Activated CD4-positive, alpha-beta memory T cell treated with anti-CD3 and anti-CD28 coated beads, Interleukin-2, amount 10 ng/mL, durations not matched to agents 7 days and 5 days (primary cell): ENCODE results near the gene TBC1D12. TPM values are rescaled to one million over a fixed set of nuclear protein-coding genes. Genes with fewer than 3 reads are reported as not detected.

ENCODE experiments used
- CTCF ChIA-PET: fragments of 350-600 bp; sonication (Branson Sonifier 250); formaldehyde crosslinking; loops from one replicate; lab custom pipeline; 2021; ENCODE audit warnings: antibody characterized with exemption, inconsistent platforms; lab: Charles Lee
- POLR2A ChIA-PET: fragments of 350-600 bp; sonication (Branson Sonifier 250); formaldehyde crosslinking; loops from one replicate; lab custom pipeline; 2021; ENCODE audit warnings: antibody characterized with exemption; lab: Charles Lee
- DNase-seq: peaks from one replicate; pipeline ENCODE4 v3.0.0-alpha.2; 2020
- H3K27ac Mint-ChIP-seq: one replicate; pipeline ENCODE4 v1.8.0; 2021; ENCODE audit warnings: mild to moderate bottlenecking, mixed read lengths
- H3K27me3 Mint-ChIP-seq: one replicate; pipeline ENCODE4 v1.8.0; 2021; ENCODE audit warnings: mixed read lengths
- H3K36me3 Mint-ChIP-seq: one replicate; pipeline ENCODE4 v1.8.0; 2021; ENCODE audit warnings: low read depth, mixed read lengths
- H3K4me1 Mint-ChIP-seq: one replicate; pipeline ENCODE4 v1.8.0; 2021; ENCODE audit warnings: mixed read lengths
- H3K4me3 Mint-ChIP-seq: one replicate; pipeline ENCODE4 v1.8.0; 2021; ENCODE audit warnings: mild to moderate bottlenecking, mixed read lengths
- H3K9me3 Mint-ChIP-seq: one replicate; pipeline ENCODE4 v1.8.0; 2021; ENCODE audit warnings: mixed read lengths
- total RNA-seq, 2 experiments: library from RNA; stranded (reverse); gene quantifications; one replicate each; pipeline ENCODE4 v1.2.3, GENCODE V29; 2021

TBC1D12 gene
- total RNA-seq, 2 experiments from 2014 or later = 0.28 to 0.30 TPM

- H3K4me3 Mint-ChIP-seq = no peak overlapping the region
- no peaks in the 10 kb centered on the region for H3K9me3 Mint-ChIP-seq
- no peak for DNase-seq
- ChIA-PET POLR2A (no interaction called here), CTCF (no interaction called here)
- H3K27me3 Mint-ChIP-seq = peaks cover 35% of the 10 kb centered on the region
- no peak overlapping the region for H3K27ac Mint-ChIP-seq
- H3K36me3 Mint-ChIP-seq = no peaks in the 10 kb centered on the region
- H3K4me1 Mint-ChIP-seq = no peaks in the 10 kb centered on the region
Observed at GRCh38 chr10:94412449-94412848, 10.1 kb downstream of the TBC1D12 start.

- Mint-ChIP-seq H3K4me1 (no peaks in the 10 kb centered on the region), H3K27ac (no peak overlapping the region), H3K4me3 (no peak overlapping the region), H3K36me3 (no peaks in the 10 kb centered on the region), H3K27me3 (peaks cover 28% of the 10 kb centered on the region), H3K9me3 (no peaks in the 10 kb centered on the region)
- ChIA-PET CTCF (no interaction called here), POLR2A (no interaction called here)
- DNase-seq = no peak
Observed at GRCh38 chr10:94413361-94413760, 11.0 kb downstream of the TBC1D12 start.

GRCh38 chr10:94416896-94417295 lies 14.6 kb downstream of the TBC1D12 start:
- CTCF ChIA-PET = no interaction called here
- no peak overlapping the region for H3K4me3 Mint-ChIP-seq
- no peaks in the 10 kb centered on the region for H3K36me3 Mint-ChIP-seq
- H3K9me3 Mint-ChIP-seq = no peaks in the 10 kb centered on the region
- H3K27ac Mint-ChIP-seq = no peak overlapping the region
- POLR2A ChIA-PET = no interaction called here
- no peaks in the 10 kb centered on the region for H3K4me1 Mint-ChIP-seq
- DNase-seq = no peak
- peaks cover 19% of the 10 kb centered on the region for H3K27me3 Mint-ChIP-seq

GRCh38 chr10:94417321-94417720 lies 15.0 kb downstream of the TBC1D12 start:
- Mint-ChIP-seq H3K36me3 (no peaks in the 10 kb centered on the region), H3K4me3 (no peak overlapping the region), H3K27me3 (peaks cover 15% of the 10 kb centered on the region), H3K27ac (no peak overlapping the region), H3K4me1 (no peaks in the 10 kb centered on the region), H3K9me3 (no peaks in the 10 kb centered on the region)
- CTCF ChIA-PET = no interaction called here
- POLR2A ChIA-PET = no interaction called here
- no peak for DNase-seq

- no peaks in the 10 kb centered on the region for H3K36me3 Mint-ChIP-seq
Observed at GRCh38 chr10:94420516-94420915, 18.2 kb downstream of the TBC1D12 start.

GRCh38 chr10:94420998-94421528 lies 18.7 kb downstream of the TBC1D12 start:
- H3K27ac Mint-ChIP-seq = no peak overlapping the region
- no peak for DNase-seq
- no peak overlapping the region for H3K4me3 Mint-ChIP-seq
- POLR2A ChIA-PET = no interaction called here
- H3K9me3 Mint-ChIP-seq = peaks cover 2% of the 10 kb centered on the region
- H3K27me3 Mint-ChIP-seq = peaks cover 11% of the 10 kb centered on the region
- H3K36me3 Mint-ChIP-seq = no peaks in the 10 kb centered on the region
- no peaks in the 10 kb centered on the region for H3K4me1 Mint-ChIP-seq
- CTCF ChIA-PET = no interaction called here

More at GRCh38 chr10:94420516-94420915, 18.2 kb downstream of the TBC1D12 start:
- Mint-ChIP-seq H3K4me1 (no peaks in the 10 kb centered on the region), H3K27me3 (peaks cover 11% of the 10 kb centered on the region), H3K4me3 (no peak overlapping the region), H3K27ac (no peak overlapping the region), H3K9me3 (peaks cover 2% of the 10 kb centered on the region)
- DNase-seq = no peak
- CTCF ChIA-PET = no interaction called here
- POLR2A ChIA-PET = no interaction called here

GRCh38 chr10:94423627-94424026 lies 21.3 kb downstream of the TBC1D12 start:
- Mint-ChIP-seq H3K4me3 (no peak overlapping the region), H3K9me3 (peaks cover 2% of the 10 kb centered on the region), H3K27ac (no peak overlapping the region), H3K27me3 (peaks cover 12% of the 10 kb centered on the region), H3K36me3 (no peaks in the 10 kb centered on the region), H3K4me1 (no peaks in the 10 kb centered on the region)
- POLR2A ChIA-PET = no interaction called here
- DNase-seq = no peak
- CTCF ChIA-PET = interaction anchor here (1.2 kb wide), 1 partner anchor 21 kb away, joined by 3 read pairs; no protein-coding TSS in a partner anchor

GRCh38 chr10:94424714-94425337 lies 22.5 kb downstream of the TBC1D12 start:
- Mint-ChIP-seq H3K36me3 (no peaks in the 10 kb centered on the region), H3K4me1 (no peaks in the 10 kb centered on the region), H3K9me3 (peaks cover 2% of the 10 kb centered on the region), H3K27me3 (peaks cover 12% of the 10 kb centered on the region), H3K4me3 (no peak overlapping the region), H3K27ac (no peak overlapping the region)
- CTCF ChIA-PET = interaction anchor here (1.2 kb wide), 1 partner anchor 19 kb away, joined by 3 read pairs; no protein-coding TSS in a partner anchor
- no peak for DNase-seq
- POLR2A ChIA-PET = no interaction called here

GRCh38 chr10:94425942-94426341 lies 23.6 kb downstream of the TBC1D12 start:
- no peak overlapping the region for H3K4me3 Mint-ChIP-seq
- peaks cover 2% of the 10 kb centered on the region for H3K9me3 Mint-ChIP-seq
- POLR2A ChIA-PET = no interaction called here
- no peaks in the 10 kb centered on the region for H3K36me3 Mint-ChIP-seq
- H3K27ac Mint-ChIP-seq = no peak overlapping the region
- no peaks in the 10 kb centered on the region for H3K4me1 Mint-ChIP-seq
- no peak for DNase-seq
- peaks cover 14% of the 10 kb centered on the region for H3K27me3 Mint-ChIP-seq
- CTCF ChIA-PET = no interaction called here

- no peaks in the 10 kb centered on the region for H3K4me1 Mint-ChIP-seq
- H3K27ac Mint-ChIP-seq = no peak overlapping the region
- H3K36me3 Mint-ChIP-seq = no peaks in the 10 kb centered on the region
- H3K4me3 Mint-ChIP-seq = no peak overlapping the region
- POLR2A ChIA-PET = no interaction called here
- no peak for DNase-seq
- CTCF ChIA-PET = no interaction called here
- peaks cover 2% of the 10 kb centered on the region for H3K9me3 Mint-ChIP-seq
- peaks cover 17% of the 10 kb centered on the region for H3K27me3 Mint-ChIP-seq
Observed at GRCh38 chr10:94427166-94427565, 24.8 kb downstream of the TBC1D12 start.

GRCh38 chr10:94428766-94429707 lies 26.7 kb downstream of the TBC1D12 start:
- H3K27ac Mint-ChIP-seq = no peak overlapping the region
- peaks cover 2% of the 10 kb centered on the region for H3K9me3 Mint-ChIP-seq
- DNase-seq = no peak
- no peak overlapping the region for H3K4me3 Mint-ChIP-seq
- no peaks in the 10 kb centered on the region for H3K36me3 Mint-ChIP-seq
- no peaks in the 10 kb centered on the region for H3K4me1 Mint-ChIP-seq
- POLR2A ChIA-PET = no interaction called here
- H3K27me3 Mint-ChIP-seq = peaks cover 18% of the 10 kb centered on the region
- CTCF ChIA-PET = interaction anchor here (1.6 kb wide), 1 partner anchor 15 kb away, joined by 6 read pairs; no protein-coding TSS in a partner anchor

GRCh38 chr10:94430701-94431100 lies 28.4 kb downstream of the TBC1D12 start:
- ChIA-PET POLR2A (no interaction called here), CTCF (no interaction called here)
- DNase-seq = no peak
- no peak overlapping the region for H3K27ac Mint-ChIP-seq
- H3K27me3 Mint-ChIP-seq = peaks cover 16% of the 10 kb centered on the region
- no peaks in the 10 kb centered on the region for H3K9me3 Mint-ChIP-seq
- H3K4me3 Mint-ChIP-seq = no peak overlapping the region
- H3K36me3 Mint-ChIP-seq = no peaks in the 10 kb centered on the region
- no peaks in the 10 kb centered on the region for H3K4me1 Mint-ChIP-seq

GRCh38 chr10:94432443-94432842 lies 30.1 kb downstream of the TBC1D12 start:
- H3K27ac Mint-ChIP-seq = no peak overlapping the region
- no peaks in the 10 kb centered on the region for H3K4me1 Mint-ChIP-seq
- no peak overlapping the region for H3K4me3 Mint-ChIP-seq
- ChIA-PET POLR2A (no interaction called here), CTCF (no interaction called here)
- no peak for DNase-seq
- peaks cover 16% of the 10 kb centered on the region for H3K27me3 Mint-ChIP-seq
- peaks cover under 1% of the 10 kb centered on the region for H3K36me3 Mint-ChIP-seq
- H3K9me3 Mint-ChIP-seq = peaks cover under 1% of the 10 kb centered on the region
